GM19240 (cell line): ENCODE results near the gene CNGB1.

Experiments
- DNase-seq: peaks from one replicate; pipeline ENCODE4 v3.0.0; 2011; ENCODE audit warnings: low spot score; ENCODE audit not compliant: insufficient read length

CNGB1 gene

GRCh38 chr16:57834936-57835335 lies 136.0 kb downstream of the CNGB1 start:
- DNase-seq = no peak
